Activated CD8-positive, alpha-beta memory T cell treated with anti-CD3 and anti-CD28 coated beads, Interleukin-2, amount 50 U/mL, for 24 hours (primary cell): Measurements from ENCODE around the gene CARD9.
"Not testable (repeated sequence)": the region's sequence is repeated elsewhere in the genome, so short reads cannot be mapped to it uniquely, and the experiment has no call there.

Experiments
- DNase-seq: peaks from one replicate; pipeline ENCODE4 v3.0.0-alpha.2; 2020; ENCODE audit errors: extremely low read depth

CARD9 gene

GRCh38 chr9:136373300-136374182 is at the start of gene CARD9:
Gene CARD9 (minus strand): TSS chr9:136373669. CDS start chr9:136372078, 1,591 bp downstream.
- no peak for DNase-seq

- DNase-seq, result no peak
Observed at GRCh38 chr9:136422876-136423275, 49.4 kb upstream of the CARD9 start.

GRCh38 chr9:136421791-136422190 is 48.3 kb upstream of the CARD9 start:
- no peak for DNase-seq

- DNase-seq, result no peak
Observed at GRCh38 chr9:136419092-136419420, 45.6 kb upstream of the CARD9 start.

GRCh38 chr9:136418182-136419091 is 45.0 kb upstream of the CARD9 start:
- DNase-seq, result no peak

- no peak for DNase-seq
Observed at GRCh38 chr9:136416914-136417313, 43.4 kb upstream of the CARD9 start.

- DNase-seq, result no peak
Observed at GRCh38 chr9:136416427-136416826, 43.0 kb upstream of the CARD9 start.

GRCh38 chr9:136412962-136413361 is 39.5 kb upstream of the CARD9 start:
- no peak for DNase-seq

GRCh38 chr9:136411378-136411777 is 37.9 kb upstream of the CARD9 start:
- no peak for DNase-seq

- DNase-seq, result peak; percentile 91
Observed at GRCh38 chr9:136410500-136411287, 37.2 kb upstream of the CARD9 start, which contains the start of the genes ENTR1 and PMPCA. Gene ENTR1 (minus strand): TSS chr9:136410614. CDS start chr9:136410397, 217 bp downstream. Gene PMPCA (plus strand): TSS chr9:136410658. CDS start chr9:136410669, 11 bp downstream.

- no peak for DNase-seq
Observed at GRCh38 chr9:136409557-136410455, 36.3 kb upstream of the CARD9 start.

- DNase-seq, result no peak
Observed at GRCh38 chr9:136407911-136408310, 34.4 kb upstream of the CARD9 start.

GRCh38 chr9:136407061-136407460 is 33.6 kb upstream of the CARD9 start:
- not testable (repeated sequence) for DNase-seq

GRCh38 chr9:136405904-136406303 is 32.4 kb upstream of the CARD9 start:
- not testable (repeated sequence) for DNase-seq

- no peak for DNase-seq
Observed at GRCh38 chr9:136405481-136405880, 32.0 kb upstream of the CARD9 start.

- no peak for DNase-seq
Observed at GRCh38 chr9:136404801-136405136, 31.3 kb upstream of the CARD9 start.

GRCh38 chr9:136403915-136404800 is 30.7 kb upstream of the CARD9 start:
- DNase-seq, result no peak

- DNase-seq, result no peak
Observed at GRCh38 chr9:136403538-136403914, 30.1 kb upstream of the CARD9 start.

- DNase-seq, result no peak
Observed at GRCh38 chr9:136402067-136402466, 28.6 kb upstream of the CARD9 start.
